Fibroblast of the conjunctiva (primary cell): ENCODE results near the gene TCF7L2.

ENCODE experiments used
- DNase-seq: peaks from one replicate; pipeline ENCODE4 v3.0.0-alpha.2; 2010; ENCODE audit warnings: low read depth

The TCF7L2 gene

DNA sequence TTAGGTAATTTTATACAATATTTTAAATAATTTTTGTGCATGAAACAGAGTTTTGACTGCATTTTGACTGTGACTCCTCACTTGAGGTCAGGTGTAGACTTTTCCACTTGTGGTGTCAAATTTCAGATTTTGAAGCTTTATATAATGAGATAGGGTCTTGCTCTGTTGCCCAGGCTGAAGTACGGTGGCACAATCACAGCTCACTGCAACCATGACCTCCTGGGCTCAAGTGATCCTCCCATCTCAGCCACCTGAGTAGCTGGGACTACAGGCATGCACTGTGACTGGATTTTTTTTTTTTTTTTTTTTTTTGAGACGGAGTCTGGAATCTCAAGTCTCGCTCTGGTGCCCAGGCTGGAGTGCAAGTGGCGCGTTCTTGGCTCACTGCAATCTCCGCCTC lies 74.9 kb downstream of the TCF7L2 start:
- DNase-seq = no peak

DNA sequence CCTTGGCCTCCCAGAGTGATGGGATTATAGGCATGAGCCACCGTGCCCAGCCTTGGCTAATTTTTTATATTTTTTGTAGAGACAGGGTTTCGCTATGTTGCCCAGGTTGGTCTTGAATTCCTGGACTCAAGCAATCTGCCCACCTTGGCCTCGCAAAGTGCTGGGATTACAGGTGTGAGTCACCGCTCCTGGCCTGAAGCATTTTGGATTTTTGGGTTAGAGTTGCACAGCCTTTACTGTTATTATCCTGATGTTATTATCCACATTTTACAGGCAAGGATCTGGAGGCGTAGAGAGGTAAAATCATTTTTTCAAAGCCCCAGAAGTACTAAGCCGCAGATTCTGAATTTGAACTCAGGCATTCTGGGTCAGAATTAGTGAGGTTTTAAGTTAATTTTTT lies 75.4 kb downstream of the TCF7L2 start:
- no peak for DNase-seq

GRCh38 chr10:113026679-113027078 lies 76.6 kb downstream of the TCF7L2 start:
- DNase-seq = no peak

GRCh38 chr10:113027230-113027573 lies 77.2 kb downstream of the TCF7L2 start:
- DNase-seq = no peak

DNA sequence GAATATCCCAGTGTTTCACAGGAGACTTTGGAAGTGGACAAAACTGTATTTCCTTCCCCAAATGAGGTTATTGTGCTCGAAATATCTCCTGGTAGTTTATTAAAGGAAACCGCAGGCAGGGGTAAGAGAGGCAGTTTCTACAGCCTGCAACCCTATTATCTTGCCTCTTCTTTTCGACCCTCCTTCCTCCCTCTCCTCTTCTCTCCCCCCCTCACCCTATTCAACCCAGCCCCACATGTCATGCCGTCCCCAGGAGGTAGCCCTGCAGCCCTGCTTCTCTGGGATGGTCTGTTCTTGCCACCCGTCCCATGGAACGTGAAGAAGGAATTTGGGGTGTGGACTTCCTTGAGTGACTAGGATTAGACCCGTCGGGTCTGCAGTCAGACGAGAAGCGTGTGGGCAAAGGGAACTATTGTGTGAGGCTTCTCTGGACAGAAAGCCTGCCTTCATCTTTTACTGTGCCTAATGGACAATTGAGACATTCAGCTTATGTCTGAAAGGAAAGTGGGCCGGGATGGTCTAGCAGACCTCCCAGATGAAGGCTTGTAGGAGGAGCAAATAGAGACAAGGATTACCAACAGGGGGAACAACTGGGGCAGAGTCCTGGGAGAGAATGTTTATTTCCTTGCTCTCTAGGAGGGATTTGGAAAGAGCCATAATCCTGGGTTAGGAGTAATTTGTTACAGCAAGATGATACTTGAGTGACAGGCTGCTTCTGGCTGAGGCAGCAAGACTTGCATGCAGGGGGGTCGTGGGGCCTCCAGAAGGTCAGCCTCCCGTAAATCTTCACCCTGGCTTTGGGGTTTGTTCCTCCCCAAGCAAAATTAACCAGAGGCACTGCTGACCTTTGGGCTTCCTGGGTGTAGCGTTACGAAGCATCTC lies 77.8 kb downstream of the TCF7L2 start:
- DNase-seq = peak; percentile 22

GRCh38 chr10:113028456-113029440 lies 78.7 kb downstream of the TCF7L2 start:
- DNase-seq = no peak

- DNase-seq = no peak
Observed at GRCh38 chr10:113030453-113030852, 80.4 kb downstream of the TCF7L2 start.

GRCh38 chr10:113031147-113031546 lies 81.1 kb downstream of the TCF7L2 start:
- DNase-seq = no peak

GRCh38 chr10:113033991-113034390 lies 83.9 kb downstream of the TCF7L2 start:
- no peak for DNase-seq

- DNase-seq = no peak
Observed at GRCh38 chr10:113035732-113036312, 85.8 kb downstream of the TCF7L2 start.

DNA sequence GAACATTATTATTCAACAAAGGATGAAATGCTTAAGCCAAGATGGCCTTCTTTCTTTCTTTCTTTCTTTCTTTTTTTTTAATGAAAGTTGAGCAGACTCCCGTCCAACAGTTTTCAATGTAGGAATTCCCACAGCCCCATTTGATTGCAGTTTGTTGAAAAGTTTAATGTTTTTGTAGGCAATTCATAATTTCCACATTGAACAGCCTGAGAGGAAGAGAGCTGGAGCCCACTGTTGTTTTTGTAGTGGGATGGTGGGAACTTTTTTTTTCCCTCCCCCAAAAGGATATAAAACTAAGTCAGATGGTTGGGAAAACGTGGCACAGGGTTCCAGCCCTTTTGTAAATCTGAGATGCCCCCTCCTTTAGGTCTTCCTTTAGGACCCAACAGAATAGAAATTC lies 86.6 kb downstream of the TCF7L2 start:
- no peak for DNase-seq

DNA sequence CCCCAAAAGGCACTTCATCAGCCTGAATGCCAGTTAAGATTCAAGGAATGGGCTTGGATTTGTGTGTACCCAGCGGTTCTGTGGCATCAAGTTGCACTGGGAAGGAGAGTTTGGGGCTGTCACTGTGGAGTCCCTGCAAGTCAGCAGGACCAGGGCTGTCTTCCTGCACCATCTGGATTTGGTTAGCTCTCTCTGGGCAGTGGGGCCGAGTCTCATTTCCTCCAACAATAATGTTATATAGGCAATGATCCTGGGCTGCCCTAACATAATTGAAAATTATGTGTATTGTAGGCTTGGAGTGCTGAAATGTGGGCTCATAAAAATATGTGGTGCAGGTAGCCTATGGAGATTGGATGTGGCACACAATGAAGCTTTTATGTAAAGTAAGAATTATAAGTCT lies 87.2 kb downstream of the TCF7L2 start:
- no peak for DNase-seq

GRCh38 chr10:113038183-113038582 lies 88.1 kb downstream of the TCF7L2 start:
- DNase-seq = no peak

GRCh38 chr10:113038985-113039384 lies 88.9 kb downstream of the TCF7L2 start:
- no peak for DNase-seq

DNA sequence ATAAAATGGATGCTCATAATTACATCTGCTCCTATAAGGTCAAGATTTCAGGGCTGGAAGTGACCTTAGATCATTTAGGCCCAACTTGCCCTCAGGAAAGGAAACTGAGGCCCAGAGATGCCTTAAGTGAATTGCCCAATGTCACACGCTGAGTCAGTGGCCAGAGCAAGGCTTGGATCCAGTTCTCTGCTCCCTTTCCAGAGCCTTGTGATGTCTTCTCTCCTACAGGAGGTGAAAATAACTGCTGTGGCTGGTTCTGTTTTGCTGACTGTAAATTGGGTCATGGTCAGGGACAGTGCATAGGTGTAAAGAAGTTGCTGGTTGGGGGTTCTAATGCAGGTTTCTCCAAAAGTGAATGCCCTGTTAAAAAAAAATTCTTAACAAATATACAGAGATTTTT lies 91.3 kb downstream of the TCF7L2 start:
- DNase-seq = no peak

DNA sequence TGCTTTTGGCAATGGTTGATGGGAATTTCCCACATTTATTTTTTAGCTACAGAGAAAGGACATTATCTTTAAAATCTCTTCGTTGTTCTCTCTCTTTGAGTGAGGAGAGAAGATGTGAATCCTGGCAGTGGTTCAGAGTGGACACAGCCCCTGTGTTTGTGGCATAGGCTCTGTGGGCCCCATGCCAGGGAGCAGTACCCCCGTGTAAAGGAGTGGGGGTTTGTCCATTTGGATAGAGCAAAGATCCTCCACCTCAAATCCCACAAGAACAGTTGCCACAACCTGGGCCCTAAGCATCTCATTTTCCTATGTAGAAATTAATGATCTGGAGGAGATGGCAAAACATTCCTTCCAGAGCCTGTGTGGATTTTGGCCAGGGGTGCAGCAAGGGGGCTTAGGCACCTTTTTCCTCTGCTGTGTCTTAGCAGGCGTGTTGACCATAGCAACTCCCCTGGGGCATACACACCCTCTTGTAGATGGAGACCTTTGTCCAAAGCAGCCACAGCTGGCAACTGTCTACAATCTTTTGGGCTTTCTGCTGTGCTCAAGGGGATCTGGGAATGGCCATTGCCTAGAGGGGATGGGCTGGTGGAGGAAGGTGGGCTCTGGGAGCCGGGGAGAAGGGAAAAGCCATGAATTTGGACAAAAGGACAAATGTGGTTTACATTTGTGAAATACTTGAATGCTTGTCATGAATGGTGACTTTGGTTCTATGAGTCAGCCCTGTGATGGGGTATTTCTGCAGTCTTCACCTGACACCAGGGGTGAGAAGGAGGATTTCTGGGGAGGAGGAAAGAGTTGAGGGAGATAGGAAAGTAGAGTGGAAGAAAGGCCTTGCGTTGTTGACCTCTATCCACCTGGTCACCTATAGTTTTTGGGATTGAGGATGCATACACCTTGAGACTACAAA lies 92.0 kb downstream of the TCF7L2 start:
- DNase-seq = no peak

DNA sequence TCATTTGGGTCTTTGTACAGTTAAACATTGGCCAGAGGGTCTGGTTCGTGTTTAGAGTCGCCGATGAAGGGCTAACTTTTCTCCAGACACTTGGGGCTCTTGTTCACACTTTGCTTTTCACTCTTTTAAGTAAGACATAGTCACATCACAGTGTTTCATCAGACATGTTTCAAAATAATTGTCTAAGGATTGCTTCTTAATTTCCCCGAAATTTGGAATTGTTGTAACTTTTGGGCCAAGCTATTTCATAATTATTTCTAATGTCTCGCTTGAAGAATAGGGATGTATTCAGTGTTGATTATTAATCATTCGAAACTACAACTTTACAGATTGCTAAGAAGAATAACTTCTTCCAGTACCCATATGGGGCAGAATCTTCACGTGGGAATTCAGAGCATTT lies 92.8 kb downstream of the TCF7L2 start:
- no peak for DNase-seq

DNA sequence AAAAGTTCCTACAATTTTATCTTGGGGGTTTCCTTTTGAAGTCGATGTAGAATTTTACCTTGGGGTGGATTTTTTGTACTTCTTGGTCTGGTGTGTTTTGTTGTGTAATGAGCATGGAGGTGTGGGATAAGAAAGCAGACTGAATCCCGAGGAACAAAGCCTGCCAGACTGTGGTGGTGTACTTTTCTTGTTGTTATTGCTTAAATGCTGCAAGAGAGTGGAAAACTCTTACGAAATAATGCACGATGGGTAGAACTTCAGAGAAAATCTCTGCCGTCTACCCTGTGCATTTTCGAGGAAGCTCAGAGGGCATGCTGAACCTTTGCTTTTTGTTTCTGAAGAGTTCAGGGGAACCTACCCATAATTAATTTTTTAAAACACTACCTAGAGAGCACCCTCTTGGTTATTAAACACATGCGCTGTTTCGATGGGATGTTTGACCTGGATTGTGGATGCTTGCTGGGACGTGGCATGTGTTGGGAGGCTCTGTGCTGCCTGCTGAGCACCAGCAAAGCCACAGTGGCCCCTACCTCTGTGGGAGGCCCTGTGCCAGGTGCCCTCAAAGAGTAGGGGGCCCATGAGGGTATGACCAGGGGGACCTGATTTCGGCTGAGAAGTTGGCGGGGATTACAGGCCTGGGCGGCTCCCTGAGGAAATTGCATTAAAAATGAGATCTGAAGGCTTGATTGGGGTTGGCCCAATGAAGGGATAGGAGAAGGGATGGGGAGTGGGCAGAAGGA lies 94.1 kb downstream of the TCF7L2 start:
- no peak for DNase-seq

DNA sequence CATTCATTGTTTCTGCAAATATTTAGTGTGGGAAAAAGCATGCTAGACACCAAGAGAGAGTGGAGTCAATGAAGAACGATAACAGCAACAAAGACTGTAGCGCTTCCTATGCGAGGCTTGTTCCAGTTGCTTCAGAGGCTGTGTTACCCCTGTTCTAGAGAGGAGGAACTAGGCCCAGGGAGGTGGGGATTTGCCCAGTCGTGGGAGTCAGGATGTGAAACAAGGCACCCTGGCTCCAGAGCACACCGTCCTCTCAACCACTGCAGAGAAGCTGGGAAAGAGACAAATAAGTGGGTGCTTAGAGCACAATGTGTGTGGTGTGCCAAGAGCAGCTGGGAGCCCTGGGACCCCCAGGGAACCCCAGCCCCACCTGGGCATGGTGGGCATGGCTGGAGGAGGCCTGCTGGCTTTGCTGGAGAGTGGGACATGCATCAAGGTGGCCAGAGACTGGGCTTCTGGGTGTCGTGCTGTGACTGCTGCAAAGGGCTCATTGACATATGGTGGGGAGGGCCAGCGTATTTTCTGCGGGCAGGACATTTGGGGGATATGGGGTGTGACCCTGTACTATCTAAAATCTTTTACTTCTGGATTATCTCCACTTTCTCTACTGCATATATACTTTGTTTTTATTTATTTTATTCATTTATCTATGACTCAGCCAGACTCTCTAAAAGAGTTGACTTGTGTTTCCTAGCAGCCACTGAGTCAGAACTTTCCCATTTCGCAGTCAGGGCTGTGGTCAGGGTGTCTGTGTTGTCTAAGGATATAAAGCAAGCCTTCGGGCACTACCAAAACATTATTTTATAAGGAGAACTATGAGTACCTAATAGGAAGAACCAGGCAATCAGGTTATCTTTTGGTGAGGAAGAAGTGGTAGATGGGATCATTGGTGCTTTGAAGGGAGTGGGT lies 95.4 kb downstream of the TCF7L2 start:
- peak; percentile 59 for DNase-seq

DNA sequence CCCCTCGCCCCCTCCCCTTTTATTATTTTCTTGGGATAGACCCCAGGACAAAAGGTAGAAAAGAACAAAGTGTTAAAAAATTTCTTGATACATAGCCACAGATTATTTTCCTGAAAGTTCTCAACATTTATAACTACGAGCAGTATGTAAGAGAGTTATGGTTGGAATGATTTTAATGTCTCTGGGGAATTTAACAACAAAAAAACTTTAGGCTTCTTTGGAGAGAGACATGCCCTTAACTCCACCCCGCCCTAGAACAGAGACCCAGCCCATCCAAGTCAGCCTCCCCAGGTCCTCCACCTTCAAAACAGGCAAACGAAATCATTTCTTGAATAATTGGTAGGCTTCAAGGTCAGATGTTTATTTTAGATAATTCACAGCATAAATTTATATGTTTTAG lies 97.1 kb downstream of the TCF7L2 start:
- no peak for DNase-seq
